Progenitor cell of endocrine pancreas (in vitro differentiated cells): ENCODE results near the gene ST3GAL2. TPM values are rescaled to one million over a fixed set of nuclear protein-coding genes. Genes with fewer than 3 reads are reported as not detected.
A peak's percentile ranks its signal among the peaks of the same experiment; 100 is the strongest.

ENCODE experiments used
- DNase-seq: peaks from one replicate; pipeline ENCODE4 v3.0.0; 2021; ENCODE audit warnings: low spot score; ENCODE audit not compliant: unreplicated experiment
- H3K27ac Mint-ChIP-seq: 2 replicates; pipeline ENCODE4 v1.8.0; 2021; ENCODE audit warnings: mild to moderate bottlenecking, moderate library complexity, mixed read lengths
- H3K27me3 Mint-ChIP-seq: 2 replicates; pipeline ENCODE4 v1.8.0; 2021; ENCODE audit warnings: mixed read lengths
- H3K36me3 Mint-ChIP-seq: 2 replicates; pipeline ENCODE4 v1.8.0; 2022; ENCODE audit warnings: mixed read lengths; ENCODE audit not compliant: insufficient read depth
- H3K4me1 Mint-ChIP-seq: 2 replicates; pipeline ENCODE4 v1.8.0; 2021; ENCODE audit warnings: low read depth, mixed read lengths
- H3K4me3 Mint-ChIP-seq: 2 replicates; pipeline ENCODE4 v1.8.0; 2021; ENCODE audit warnings: low read depth, mild to moderate bottlenecking, moderate library complexity, mixed read lengths
- H3K9me3 Mint-ChIP-seq: 2 replicates; pipeline ENCODE4 v1.8.0; 2021; ENCODE audit warnings: low read depth, mixed read lengths
- CTCF ChIP-seq: fragments of 200-600 bp; sonication (generic); IDR thresholded peaks from one replicate; pipeline ENCODE4 v1.5.0; 2021; ENCODE audit warnings: antibody characterized with exemption, mild to moderate bottlenecking; ENCODE audit not compliant: unreplicated experiment
- total RNA-seq: library from RNA; stranded (reverse); gene quantifications from 2 replicates; pipeline ENCODE4 v1.2.1, GENCODE V29; 2021

Gene ST3GAL2
- total RNA-seq, 1 donor from 2014 or later, result 37.8 TPM

- no peak for TF ChIP-seq CTCF
- no peaks in the 10 kb centered on the region for H3K36me3 Mint-ChIP-seq
- no peak for DNase-seq
- no peaks in the 10 kb centered on the region for H3K27me3 Mint-ChIP-seq
- H3K27ac Mint-ChIP-seq, result no peak overlapping the region
- H3K4me1 Mint-ChIP-seq, result peaks cover 2% of the 10 kb centered on the region
- H3K9me3 Mint-ChIP-seq, result no peaks in the 10 kb centered on the region
- H3K4me3 Mint-ChIP-seq, result no peak overlapping the region
Measured at GRCh38 chr16:70466805-70467076, 27.8 kb upstream of the ST3GAL2 start.

- no peak for TF ChIP-seq CTCF
- peaks cover 2% of the 10 kb centered on the region for H3K4me1 Mint-ChIP-seq
- H3K36me3 Mint-ChIP-seq, result no peaks in the 10 kb centered on the region
- H3K27ac Mint-ChIP-seq, result peak overlapping the region; percentile 42
- no peaks in the 10 kb centered on the region for H3K27me3 Mint-ChIP-seq
- no peak overlapping the region for H3K4me3 Mint-ChIP-seq
- no peaks in the 10 kb centered on the region for H3K9me3 Mint-ChIP-seq
- DNase-seq, result no peak
Measured at GRCh38 chr16:70465999-70466804, 27.3 kb upstream of the ST3GAL2 start.

- DNase-seq, result no peak
- H3K27me3 Mint-ChIP-seq, result no peaks in the 10 kb centered on the region
- no peak overlapping the region for H3K4me3 Mint-ChIP-seq
- peak overlapping the region; percentile 42 for H3K27ac Mint-ChIP-seq
- H3K4me1 Mint-ChIP-seq, result no peaks in the 10 kb centered on the region
- no peaks in the 10 kb centered on the region for H3K36me3 Mint-ChIP-seq
- TF ChIP-seq CTCF, result no peak
- no peaks in the 10 kb centered on the region for H3K9me3 Mint-ChIP-seq
Measured at GRCh38 chr16:70463235-70463634, 24.3 kb upstream of the ST3GAL2 start.

GRCh38 chr16:70460737-70461261 is 21.9 kb upstream of the ST3GAL2 start:
- no peak for DNase-seq
- Mint-ChIP-seq H3K36me3 (no peaks in the 10 kb centered on the region), H3K27ac (no peak overlapping the region), H3K4me3 (no peak overlapping the region), H3K27me3 (no peaks in the 10 kb centered on the region), H3K9me3 (no peaks in the 10 kb centered on the region), H3K4me1 (no peaks in the 10 kb centered on the region)
- TF ChIP-seq CTCF, result no peak

- no peaks in the 10 kb centered on the region for H3K9me3 Mint-ChIP-seq
- TF ChIP-seq CTCF, result no peak
- no peak for DNase-seq
- H3K27me3 Mint-ChIP-seq, result no peaks in the 10 kb centered on the region
- peaks cover 8% of the 10 kb centered on the region for H3K4me1 Mint-ChIP-seq
- H3K27ac Mint-ChIP-seq, result no peak overlapping the region
- H3K4me3 Mint-ChIP-seq, result no peak overlapping the region
- H3K36me3 Mint-ChIP-seq, result no peaks in the 10 kb centered on the region
Measured at GRCh38 chr16:70457446-70458166, 18.7 kb upstream of the ST3GAL2 start.
